H9 (cell line): Measurements from ENCODE around the gene UPF1. TPM values are rescaled to one million over a fixed set of nuclear protein-coding genes. Genes with fewer than 3 reads are reported as not detected.
A peak's percentile ranks its signal among the peaks of the same experiment; 100 is the strongest.

Source experiments
- DNase-seq: peaks from one replicate; pipeline ENCODE4 v3.0.0-alpha.2; 2017
- H2AFZ ChIP-seq: one replicate; pipeline ENCODE4 v1.6.1; 2013; ENCODE audit warnings: mild to moderate bottlenecking, low read length, control low read depth, moderate library complexity
- H2AK5ac ChIP-seq: 2 replicates; pipeline ENCODE4 v1.6.1; 2013; ENCODE audit warnings: low read length, control low read depth, mixed read lengths; ENCODE audit not compliant: insufficient read length
- H2BK120ac ChIP-seq: one replicate; pipeline ENCODE4 v1.6.1; 2013; ENCODE audit warnings: low read depth, mild to moderate bottlenecking, low read length, control low read depth, inconsistent platforms; ENCODE audit not compliant: poor library complexity, severe bottlenecking
- H2BK12ac ChIP-seq: 2 replicates; pipeline ENCODE4 v1.6.1; 2013; ENCODE audit warnings: low read length, control low read depth, mixed read lengths, low read depth; ENCODE audit not compliant: insufficient read length
- H2BK15ac ChIP-seq: 2 replicates; pipeline ENCODE4 v1.6.1; 2013; ENCODE audit warnings: low read depth, low read length, control low read depth
- H2BK20ac ChIP-seq: one replicate; pipeline ENCODE4 v1.6.1; 2013; ENCODE audit warnings: low read depth, mild to moderate bottlenecking, low read length, control low read depth, inconsistent platforms; ENCODE audit not compliant: poor library complexity, severe bottlenecking
- H2BK5ac ChIP-seq: 2 replicates; pipeline ENCODE4 v1.6.1; 2013; ENCODE audit warnings: low read length, control low read depth, mixed read lengths; ENCODE audit not compliant: insufficient read length
- H3K14ac ChIP-seq: 2 replicates; pipeline ENCODE4 v1.6.1; 2013; ENCODE audit warnings: low read length, control low read depth; ENCODE audit not compliant: insufficient read depth
- H3K18ac ChIP-seq: 2 replicates; pipeline ENCODE4 v1.6.1; 2013; ENCODE audit warnings: low read depth, mild to moderate bottlenecking, mixed read lengths, low read length, control low read depth; ENCODE audit not compliant: insufficient read length
- H3K23ac ChIP-seq: 2 replicates; pipeline ENCODE4 v1.6.1; 2013; ENCODE audit warnings: low read length, control low read depth, mixed read lengths, low read depth; ENCODE audit not compliant: insufficient read length
- H3K23me2 ChIP-seq: 2 replicates; pipeline ENCODE4 v1.6.1; 2013; ENCODE audit warnings: low read depth, mild to moderate bottlenecking, mixed read lengths, low read length, control low read depth; ENCODE audit not compliant: insufficient read length, poor library complexity, severe bottlenecking
- H3K27ac ChIP-seq: 2 replicates; pipeline ENCODE4 v1.5.1; 2013; ENCODE audit warnings: low read length, control low read depth, mixed read lengths, low read depth; ENCODE audit not compliant: insufficient read length
- H3K27me3 ChIP-seq: 2 replicates; pipeline ENCODE4 v1.6.1; 2013; ENCODE audit warnings: low read length, control low read depth, inconsistent platforms; ENCODE audit not compliant: insufficient read depth
- H3K4ac ChIP-seq: 2 replicates; pipeline ENCODE4 v1.6.1; 2013; ENCODE audit warnings: low read depth, mild to moderate bottlenecking, control low read depth, inconsistent platforms, low read length, moderate library complexity
- H3K4me1 ChIP-seq: 2 replicates; pipeline ENCODE4 v1.6.1; 2013; ENCODE audit warnings: low read length, control low read depth, inconsistent platforms; ENCODE audit not compliant: insufficient read depth
- H3K4me2 ChIP-seq: 2 replicates; pipeline ENCODE4 v1.6.1; 2013; ENCODE audit warnings: low read length, control low read depth, mixed read lengths; ENCODE audit not compliant: insufficient read length, insufficient read depth
- H3K56ac ChIP-seq: 2 replicates; pipeline ENCODE4 v1.6.1; 2013; ENCODE audit warnings: low read depth, mild to moderate bottlenecking, mixed read lengths, low read length, control low read depth; ENCODE audit not compliant: insufficient read length
- H3K79me1 ChIP-seq: 2 replicates; pipeline ENCODE4 v1.6.1; 2013; ENCODE audit warnings: low read depth, mild to moderate bottlenecking, moderate library complexity, low read length, control low read depth, inconsistent platforms; ENCODE audit not compliant: insufficient read depth, poor library complexity, severe bottlenecking
- H3K79me2 ChIP-seq: 2 replicates; pipeline ENCODE4 v1.6.1; 2013; ENCODE audit warnings: low read length, control low read depth, inconsistent platforms; ENCODE audit not compliant: insufficient read depth
- H3K9ac ChIP-seq: 2 replicates; pipeline ENCODE4 v1.6.1; 2013; ENCODE audit warnings: low read length, control low read depth, mixed read lengths; ENCODE audit not compliant: insufficient read length; ENCODE audit errors: extremely low read depth
- H3K9me3 ChIP-seq: one replicate; pipeline ENCODE4 v1.6.1; 2013; ENCODE audit warnings: low read depth, low read length, inconsistent platforms; ENCODE audit not compliant: control insufficient read depth
- H3T11ph ChIP-seq: one replicate; pipeline ENCODE4 v1.6.1; 2013; ENCODE audit warnings: mild to moderate bottlenecking, low read length, control low read depth, inconsistent platforms
- H4K20me1 ChIP-seq: one replicate; pipeline ENCODE4 v1.6.1; 2013; ENCODE audit not compliant: control insufficient read depth, insufficient read length, insufficient read depth
- H4K5ac ChIP-seq: 2 replicates; pipeline ENCODE4 v1.6.1; 2013; ENCODE audit warnings: low read depth, mild to moderate bottlenecking, mixed read lengths, low read length, control low read depth; ENCODE audit not compliant: insufficient read length
- H4K8ac ChIP-seq: replicated peaks from 2 replicates; pipeline ENCODE4 v1.6.1; 2013; ENCODE audit warnings: low read length, control low read depth, mixed read lengths, low read depth; ENCODE audit not compliant: insufficient read length
- H4K91ac ChIP-seq: 2 replicates; pipeline ENCODE4 v1.6.1; 2013; ENCODE audit warnings: low read depth, mild to moderate bottlenecking, moderate library complexity, mixed read lengths, low read length, control low read depth; ENCODE audit not compliant: insufficient read length
- H3K27ac Mint-ChIP-seq, 3 experiments: 2 replicates in 2 of 3; 3 replicates in 1 of 3; pipeline ENCODE4 v1.8.0; 2020 to 2021; ENCODE audit warnings: mixed read lengths in 3 of 3, mild to moderate bottlenecking in 1 of 3, moderate library complexity in 1 of 3
- H3K27me3 Mint-ChIP-seq: 2 replicates; pipeline ENCODE4 v1.8.0; 2021; ENCODE audit warnings: low read depth, mild to moderate bottlenecking, moderate library complexity, mixed read lengths
- H3K36me3 Mint-ChIP-seq, 3 experiments: 2 replicates in 2 of 3; 3 replicates in 1 of 3; pipeline ENCODE4 v1.8.0; 2020 to 2021; ENCODE audit warnings: low read depth in 3 of 3, mixed read lengths in 3 of 3; ENCODE audit not compliant: insufficient read depth in 1 of 3
- H3K4me1 Mint-ChIP-seq, 2 experiments: 2 replicates each; pipeline ENCODE4 v1.8.0; 2020; ENCODE audit warnings: mixed read lengths in 2 of 2
- H3K4me3 Mint-ChIP-seq, 2 experiments: 2 replicates in 1 of 2; 3 replicates in 1 of 2; pipeline ENCODE4 v1.8.0; 2020 to 2021; ENCODE audit warnings: mild to moderate bottlenecking in 2 of 2, mixed read lengths in 2 of 2, moderate library complexity in 1 of 2
- H3K9me3 Mint-ChIP-seq, 2 experiments: 2 replicates in 1 of 2; 3 replicates in 1 of 2; pipeline ENCODE4 v1.8.0; 2020; ENCODE audit warnings: mild to moderate bottlenecking in 2 of 2, mixed read lengths in 2 of 2, moderate library complexity in 1 of 2
- whole genome bisulfite sequencing: extraction: QIAGEN DNeasy Blood & Tissue Kit; methylation state at CpG from one replicate; pipeline ENCODE4 v1.1.7; 2013; ENCODE audit warnings: missing lambda C conversion rate, low lambda C conversion rate, mixed read lengths; ENCODE audit not compliant: insufficient read length; ENCODE audit errors: extremely low coverage; 5-methylcytosine and 5-hydroxymethylcytosine counted together
- total RNA-seq: library from RNA; stranded (reverse); gene quantifications from 2 replicates; pipeline ENCODE4 v1.2.1, GENCODE V29; 2021
- TF ChIP-seq, protein P1 (sequence below): fragments of 200-600 bp; sonication (generic); conservative IDR thresholded peaks from 3 replicates; pipeline ENCODE4 v1.8.0; 2021; ENCODE audit warnings: antibody characterized with exemption, mild to moderate bottlenecking

Gene UPF1
- total RNA-seq, 1 experiment from 2014 or later: 85.4 TPM

DNA sequence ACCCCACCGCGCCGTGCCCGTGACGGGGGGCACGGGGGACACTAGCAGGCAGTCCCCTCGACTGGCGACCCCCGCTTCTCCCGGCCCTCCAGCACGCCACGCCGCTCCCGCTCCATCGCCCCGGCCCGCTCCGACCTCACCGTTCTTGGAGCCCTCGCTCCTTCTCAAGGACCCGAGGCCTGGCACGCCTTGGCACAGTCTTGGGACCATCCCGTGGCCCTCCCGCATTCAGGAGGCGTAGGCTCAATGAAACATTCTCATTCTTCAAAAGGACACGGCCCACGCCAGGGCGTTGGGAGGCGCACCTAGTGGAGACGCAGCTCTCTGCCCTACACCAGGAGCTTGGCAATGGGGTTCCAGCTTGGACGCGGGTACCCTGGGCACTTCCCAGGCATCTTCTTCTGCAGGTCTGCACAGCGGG, 64.7 kb downstream of the UPF1 start:
- H3K27me3 Mint-ChIP-seq: peaks cover 17% of the 10 kb centered on the region
- no peaks in the 10 kb centered on the region for H3K9me3 ChIP-seq
- no peaks in the 10 kb centered on the region for H3K79me1 ChIP-seq
- no peak overlapping the region for H3K14ac ChIP-seq
- H3K4ac ChIP-seq: no peak overlapping the region
- TF ChIP-seq, protein P1, sequence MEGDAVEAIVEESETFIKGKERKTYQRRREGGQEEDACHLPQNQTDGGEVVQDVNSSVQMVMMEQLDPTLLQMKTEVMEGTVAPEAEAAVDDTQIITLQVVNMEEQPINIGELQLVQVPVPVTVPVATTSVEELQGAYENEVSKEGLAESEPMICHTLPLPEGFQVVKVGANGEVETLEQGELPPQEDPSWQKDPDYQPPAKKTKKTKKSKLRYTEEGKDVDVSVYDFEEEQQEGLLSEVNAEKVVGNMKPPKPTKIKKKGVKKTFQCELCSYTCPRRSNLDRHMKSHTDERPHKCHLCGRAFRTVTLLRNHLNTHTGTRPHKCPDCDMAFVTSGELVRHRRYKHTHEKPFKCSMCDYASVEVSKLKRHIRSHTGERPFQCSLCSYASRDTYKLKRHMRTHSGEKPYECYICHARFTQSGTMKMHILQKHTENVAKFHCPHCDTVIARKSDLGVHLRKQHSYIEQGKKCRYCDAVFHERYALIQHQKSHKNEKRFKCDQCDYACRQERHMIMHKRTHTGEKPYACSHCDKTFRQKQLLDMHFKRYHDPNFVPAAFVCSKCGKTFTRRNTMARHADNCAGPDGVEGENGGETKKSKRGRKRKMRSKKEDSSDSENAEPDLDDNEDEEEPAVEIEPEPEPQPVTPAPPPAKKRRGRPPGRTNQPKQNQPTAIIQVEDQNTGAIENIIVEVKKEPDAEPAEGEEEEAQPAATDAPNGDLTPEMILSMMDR: no peak
- no peak overlapping the region for H3K56ac ChIP-seq
- no peak overlapping the region for H4K5ac ChIP-seq
- no peak overlapping the region for H3K27ac Mint-ChIP-seq
- H2BK12ac ChIP-seq: no peak overlapping the region
- H3K9me3 Mint-ChIP-seq: no peaks in the 10 kb centered on the region
- H3K27ac ChIP-seq: no peak overlapping the region
- H4K20me1 ChIP-seq: no peaks in the 10 kb centered on the region
- peaks cover 0 to 7% (median 2%) of the 10 kb centered on the region in 3 experiments; a peak in 5 of 7 replicates for H3K36me3 Mint-ChIP-seq
- no peak overlapping the region for H3T11ph ChIP-seq
- no peaks in the 10 kb centered on the region; the same call in 1 of the 2 replicates for H3K27me3 ChIP-seq
- no peak overlapping the region for H2BK5ac ChIP-seq
- no peak overlapping the region for H2AFZ ChIP-seq
- no CpG with 5 or more reads among the region's 33 CpGs for WGBS
- no peak overlapping the region for H2BK120ac ChIP-seq
- H3K4me2 ChIP-seq: peak overlapping the region; percentile 10
- no peaks in the 10 kb centered on the region for H3K79me2 ChIP-seq
- H3K4me1 ChIP-seq: no peaks in the 10 kb centered on the region
- peaks cover 0 to 10% of the 10 kb centered on the region in 2 experiments; a peak in 1 of 4 replicates for H3K4me1 Mint-ChIP-seq
- H4K8ac ChIP-seq: no peak overlapping the region
- peak overlapping the region; percentile 72 to 87 for H3K4me3 Mint-ChIP-seq
- no peak overlapping the region for H4K91ac ChIP-seq
- no peak overlapping the region for H2BK15ac ChIP-seq
- no peak for DNase-seq
- H2BK20ac ChIP-seq: no peak overlapping the region
- H3K23ac ChIP-seq: no peak overlapping the region
- no peak overlapping the region for H2AK5ac ChIP-seq
- H3K9ac ChIP-seq: no peak overlapping the region
- peaks cover 7% of the 10 kb centered on the region for H3K23me2 ChIP-seq
- no peak overlapping the region for H3K18ac ChIP-seq
